HG02938 (cell line): ENCODE data around the gene SRGAP3.

ENCODE experiments used
- ATAC-seq: cut with Tn5 transposase; IDR thresholded peaks from one replicate; pipeline ENCODE4 v1.9.1; 2021; ENCODE audit warnings: mild to moderate bottlenecking, moderate library complexity; ENCODE audit not compliant: unreplicated experiment

The SRGAP3 gene

GRCh38 chr3:8945890-8946600 lies 303.4 kb downstream of the SRGAP3 start:
- no peak for ATAC-seq

GRCh38 chr3:8942746-8943488 lies 306.5 kb downstream of the SRGAP3 start:
- ATAC-seq = no peak

- ATAC-seq = no peak
These were observed 307.3 kb downstream of the SRGAP3 start for GRCh38 chr3:8942115-8942514.

- ATAC-seq = no peak
These were observed 311.4 kb downstream of the SRGAP3 start for GRCh38 chr3:8938021-8938420.

GRCh38 chr3:8937064-8938020 lies 312.1 kb downstream of the SRGAP3 start:
- ATAC-seq = no peak

- ATAC-seq = no peak
These were observed 316.9 kb downstream of the SRGAP3 start for GRCh38 chr3:8932507-8932906.

GRCh38 chr3:8931342-8931741 lies 318.1 kb downstream of the SRGAP3 start:
- ATAC-seq = no peak
